ENCODE data around the gene AHCYL1. TPM values are rescaled to one million over a fixed set of nuclear protein-coding genes. Genes with fewer than 3 reads are reported as not detected.
"Not testable (repeated sequence)": the region's sequence is repeated elsewhere in the genome, so short reads cannot be mapped to it uniquely, and the experiment has no call there.

The AHCYL1 gene
- polyA plus RNA-seq, 2 of the 4 experiments (the other 2 are of a cell fraction): 124 to 148 TPM

DNA sequence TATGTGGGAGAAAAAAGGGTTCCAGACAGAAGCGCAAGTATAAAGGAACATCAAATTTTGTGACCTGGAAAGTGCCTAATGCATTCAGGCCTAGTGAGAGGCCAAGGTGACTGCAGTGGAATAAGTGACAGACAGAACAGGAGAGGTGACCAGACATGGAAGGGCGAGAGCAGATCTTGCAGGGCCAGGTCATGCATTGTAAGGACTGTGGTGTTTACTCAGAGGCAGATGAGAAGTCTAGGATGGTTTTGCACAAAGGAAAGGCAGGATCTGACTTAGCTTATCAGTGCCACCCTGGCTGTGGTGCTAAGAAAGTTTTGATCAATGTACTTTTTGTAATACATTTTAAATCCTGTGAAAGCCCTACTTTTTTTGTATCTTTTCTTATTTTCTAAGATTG is 34.1 kb upstream of the AHCYL1 start:
- no peak overlapping the region for H3K4me3 ChIP-seq
- TF ChIP-seq CHD2 (IDR thresholded peaks at IDR 0.05; ENCODE audit: low read length, partially characterized antibody) (no peak), JUNB (IDR thresholded peaks at IDR 0.05) (no peak), FOSB (CRISPR knock-in tag; IDR thresholded peaks at IDR 0.05) (no peak), TP53 (CRISPR knock-in tag; IDR thresholded peaks at IDR 0.05) (no peak), FOXS1 (CRISPR knock-in tag; IDR thresholded peaks at IDR 0.05) (no peak), NR3C1 (IDR thresholded peaks at IDR 0.05) (no peak), NPAS2 (CRISPR knock-in tag; IDR thresholded peaks at IDR 0.05; ENCODE audit: borderline replicate concordance) (no peak), NFE2L2 (conservative IDR thresholded peaks at IDR 0.05; ENCODE audit: low read length) (no peak), KDM1A (IDR thresholded peaks at IDR 0.05; ENCODE audit: low read depth) (no peak), HEYL (CRISPR knock-in tag; IDR thresholded peaks at IDR 0.05) (no peak)
- TF ChIP-seq, protein P1, sequence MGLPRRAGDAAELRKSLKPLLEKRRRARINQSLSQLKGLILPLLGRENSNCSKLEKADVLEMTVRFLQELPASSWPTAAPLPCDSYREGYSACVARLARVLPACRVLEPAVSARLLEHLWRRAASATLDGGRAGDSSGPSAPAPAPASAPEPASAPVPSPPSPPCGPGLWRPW (IDR thresholded peaks at IDR 0.05): no peak
- TF ChIP-seq, protein P2, sequence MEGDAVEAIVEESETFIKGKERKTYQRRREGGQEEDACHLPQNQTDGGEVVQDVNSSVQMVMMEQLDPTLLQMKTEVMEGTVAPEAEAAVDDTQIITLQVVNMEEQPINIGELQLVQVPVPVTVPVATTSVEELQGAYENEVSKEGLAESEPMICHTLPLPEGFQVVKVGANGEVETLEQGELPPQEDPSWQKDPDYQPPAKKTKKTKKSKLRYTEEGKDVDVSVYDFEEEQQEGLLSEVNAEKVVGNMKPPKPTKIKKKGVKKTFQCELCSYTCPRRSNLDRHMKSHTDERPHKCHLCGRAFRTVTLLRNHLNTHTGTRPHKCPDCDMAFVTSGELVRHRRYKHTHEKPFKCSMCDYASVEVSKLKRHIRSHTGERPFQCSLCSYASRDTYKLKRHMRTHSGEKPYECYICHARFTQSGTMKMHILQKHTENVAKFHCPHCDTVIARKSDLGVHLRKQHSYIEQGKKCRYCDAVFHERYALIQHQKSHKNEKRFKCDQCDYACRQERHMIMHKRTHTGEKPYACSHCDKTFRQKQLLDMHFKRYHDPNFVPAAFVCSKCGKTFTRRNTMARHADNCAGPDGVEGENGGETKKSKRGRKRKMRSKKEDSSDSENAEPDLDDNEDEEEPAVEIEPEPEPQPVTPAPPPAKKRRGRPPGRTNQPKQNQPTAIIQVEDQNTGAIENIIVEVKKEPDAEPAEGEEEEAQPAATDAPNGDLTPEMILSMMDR (IDR thresholded peaks at IDR 0.05): no peak
- POLR2A ChIA-PET: no interaction called here
- H3K4me2 ChIP-seq: no peak overlapping the region
- DNase-seq (ENCODE audit: low read depth in 1 of 2, low spot score in 1 of 2) (no peak), ATAC-seq (no peak; a peak in 2 of 6 replicates), FAIRE-seq (no peak)
- 67% methylated on average over 2 of the region's 2 CpGs for WGBS (ENCODE audit: missing lambda C conversion rate)
- CTCF ChIA-PET: interaction anchor here (1.8 to 7.5 kb wide), 2 partner anchors 12 to 34 kb away, joined by 5 to 38 read pairs; partner anchors contain the start of gene AHCYL1
- peak overlapping the region; percentile 53 to 79; a peak in 5 of 6 replicates for H3K27ac ChIP-seq
- peaks cover 38% of the 10 kb centered on the region for H3K4me1 ChIP-seq
- H3K9me3 ChIP-seq: no peaks in the 10 kb centered on the region

DNA sequence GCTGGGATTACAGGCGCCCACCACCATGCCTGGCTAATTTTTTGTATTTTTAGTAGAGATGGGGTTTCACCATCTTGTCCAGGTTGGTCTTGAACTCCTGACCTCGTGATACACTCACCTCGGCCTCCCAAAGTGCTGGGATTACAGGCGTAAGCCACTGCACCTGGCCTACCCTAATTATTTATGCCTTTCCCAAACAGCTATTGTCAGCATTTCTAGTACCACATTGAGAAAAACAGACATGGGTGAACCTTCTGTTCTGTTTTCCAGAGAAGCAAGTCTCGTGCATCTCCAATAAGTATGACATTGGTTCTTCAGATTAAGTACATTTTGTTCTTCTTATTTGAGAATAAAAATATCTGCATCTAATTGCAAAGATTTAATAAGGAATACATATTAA is 33.1 kb upstream of the AHCYL1 start:
- 95% methylated on average over 5 of the region's 5 CpGs for WGBS (ENCODE audit: missing lambda C conversion rate)

DNA sequence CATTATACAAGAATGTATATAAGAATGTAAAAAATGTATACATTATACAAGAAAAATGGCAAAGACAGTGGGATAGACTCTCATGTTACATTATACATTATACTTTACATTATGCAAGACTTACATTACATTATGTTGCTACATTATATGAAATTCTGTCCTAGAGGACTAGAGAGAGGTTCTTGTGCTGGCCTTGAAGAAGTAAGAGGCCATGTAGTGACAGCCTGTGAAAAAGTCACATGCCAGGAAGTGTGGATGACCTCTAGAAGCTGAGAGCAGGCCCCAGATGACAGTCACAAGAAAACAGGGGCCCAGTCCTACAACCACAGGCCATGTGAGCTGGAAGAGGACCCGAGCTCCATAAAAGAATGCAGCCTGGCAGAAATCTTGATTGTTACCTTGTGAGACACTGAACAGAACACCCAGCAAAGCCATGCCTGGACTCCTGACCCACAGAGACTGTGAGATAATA is 30.5 kb upstream of the AHCYL1 start:
- DNase-seq (ENCODE audit: low read depth in 1 of 2, low spot score in 1 of 2) (no peak), FAIRE-seq (no peak), ATAC-seq (no peak)
- H3K27ac ChIP-seq: peak overlapping the region in 1 of 2 experiments; percentile 77; a peak in 3 of 6 replicates
- peaks cover 46% of the 10 kb centered on the region for H3K4me1 ChIP-seq
- H3K9me3 ChIP-seq: no peaks in the 10 kb centered on the region
- no peak overlapping the region for H3K4me2 ChIP-seq
- WGBS (ENCODE audit: missing lambda C conversion rate): 91% methylated on average over 1 of the region's 1 CpG
- no peak overlapping the region for H3K4me3 ChIP-seq
- ChIA-PET CTCF (interaction anchor here (1.0 to 2.0 kb wide), 3 partner anchors 9 to 177 kb away, joined by 3 to 8 read pairs (median 3); partner anchors contain the start of gene AHCYL1), POLR2A (no interaction called here)
- TF ChIP-seq JUN (IDR thresholded peaks at IDR 0.05): no peak
- no peak for TF ChIP-seq CHD2 (IDR thresholded peaks at IDR 0.05; ENCODE audit: low read length, partially characterized antibody)
- no peak for TF ChIP-seq MAFK (IDR thresholded peaks at IDR 0.05; ENCODE audit: partially characterized antibody)
- TF ChIP-seq, protein P2 (IDR thresholded peaks at IDR 0.05): no peak
- TF ChIP-seq, protein P3, sequence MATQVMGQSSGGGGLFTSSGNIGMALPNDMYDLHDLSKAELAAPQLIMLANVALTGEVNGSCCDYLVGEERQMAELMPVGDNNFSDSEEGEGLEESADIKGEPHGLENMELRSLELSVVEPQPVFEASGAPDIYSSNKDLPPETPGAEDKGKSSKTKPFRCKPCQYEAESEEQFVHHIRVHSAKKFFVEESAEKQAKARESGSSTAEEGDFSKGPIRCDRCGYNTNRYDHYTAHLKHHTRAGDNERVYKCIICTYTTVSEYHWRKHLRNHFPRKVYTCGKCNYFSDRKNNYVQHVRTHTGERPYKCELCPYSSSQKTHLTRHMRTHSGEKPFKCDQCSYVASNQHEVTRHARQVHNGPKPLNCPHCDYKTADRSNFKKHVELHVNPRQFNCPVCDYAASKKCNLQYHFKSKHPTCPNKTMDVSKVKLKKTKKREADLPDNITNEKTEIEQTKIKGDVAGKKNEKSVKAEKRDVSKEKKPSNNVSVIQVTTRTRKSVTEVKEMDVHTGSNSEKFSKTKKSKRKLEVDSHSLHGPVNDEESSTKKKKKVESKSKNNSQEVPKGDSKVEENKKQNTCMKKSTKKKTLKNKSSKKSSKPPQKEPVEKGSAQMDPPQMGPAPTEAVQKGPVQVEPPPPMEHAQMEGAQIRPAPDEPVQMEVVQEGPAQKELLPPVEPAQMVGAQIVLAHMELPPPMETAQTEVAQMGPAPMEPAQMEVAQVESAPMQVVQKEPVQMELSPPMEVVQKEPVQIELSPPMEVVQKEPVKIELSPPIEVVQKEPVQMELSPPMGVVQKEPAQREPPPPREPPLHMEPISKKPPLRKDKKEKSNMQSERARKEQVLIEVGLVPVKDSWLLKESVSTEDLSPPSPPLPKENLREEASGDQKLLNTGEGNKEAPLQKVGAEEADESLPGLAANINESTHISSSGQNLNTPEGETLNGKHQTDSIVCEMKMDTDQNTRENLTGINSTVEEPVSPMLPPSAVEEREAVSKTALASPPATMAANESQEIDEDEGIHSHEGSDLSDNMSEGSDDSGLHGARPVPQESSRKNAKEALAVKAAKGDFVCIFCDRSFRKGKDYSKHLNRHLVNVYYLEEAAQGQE (IDR thresholded peaks at IDR 0.05): no peak
- no peak for TF ChIP-seq RAD21 (conservative IDR thresholded peaks at IDR 0.05 in 1 of 2, IDR thresholded peaks at IDR 0.05 in 1 of 2)
- no peak for TF ChIP-seq RCOR1 (IDR thresholded peaks at IDR 0.05; ENCODE audit: low read depth, low read length)
- TF ChIP-seq MYC (IDR thresholded peaks at IDR 0.05; ENCODE audit: borderline replicate concordance, low read length): no peak
- no peak for TF ChIP-seq CBX8 (IDR thresholded peaks at IDR 0.05)
- no peak for TF ChIP-seq ZSCAN20 (CRISPR knock-in tag; IDR thresholded peaks at IDR 0.05)
- TF ChIP-seq POLR2AphosphoS2 (conservative IDR thresholded peaks at IDR 0.05; ENCODE audit: low read length): no peak
- no peak for TF ChIP-seq RARB (CRISPR knock-in tag; IDR thresholded peaks at IDR 0.05)
- TF ChIP-seq ESRRA (IDR thresholded peaks at IDR 0.05; ENCODE audit: borderline replicate concordance, low read length): no peak
- no peak for TF ChIP-seq NFE2L2 (conservative IDR thresholded peaks at IDR 0.05; ENCODE audit: low read length)
- TF ChIP-seq NPAS2 (CRISPR knock-in tag; IDR thresholded peaks at IDR 0.05; ENCODE audit: borderline replicate concordance): no peak

More for the DNA sequence above, 33.1 kb upstream of the AHCYL1 start:
- H3K9me3 ChIP-seq; H3K4me2 ChIP-seq; POLR2A ChIA-PET; ATAC-seq; FAIRE-seq; DNase-seq (ENCODE audit: low read depth in 1 of 2, low spot score in 1 of 2); H3K4me3 ChIP-seq: not testable (repeated sequence)
- Histone ChIP-seq H3K4me1 (peaks cover 38% of the 10 kb centered on the region), H3K27ac (peak overlapping the region in 1 of 2 experiments; percentile 59; a peak in 2 of 6 replicates)
- CTCF ChIA-PET: interaction anchor here (1.8 to 2.0 kb wide), 2 partner anchors 13 to 29 kb away, joined by 5 to 7 read pairs; no protein-coding TSS in a partner anchor
- peak; percentile 51 for TF ChIP-seq MAFK (IDR thresholded peaks at IDR 0.05; ENCODE audit: partially characterized antibody)
